Measurements from ENCODE around the gene CEMIP2.
A peak's percentile ranks its signal among the peaks of the same experiment; 100 is the strongest.

Gene CEMIP2

GRCh38 chr9:71746758-71747125, 21.6 kb downstream of the CEMIP2 start:
- DNase-seq = no peak

GRCh38 chr9:71746023-71746757, 22.1 kb downstream of the CEMIP2 start:
- DNase-seq = no peak

GRCh38 chr9:71744754-71745521, 23.4 kb downstream of the CEMIP2 start:
- DNase-seq = no peak

- no peak for DNase-seq
Observed at GRCh38 chr9:71743882-71744281, 24.4 kb downstream of the CEMIP2 start.

GRCh38 chr9:71743217-71743705, 25.1 kb downstream of the CEMIP2 start:
- no peak for DNase-seq

GRCh38 chr9:71742703-71743102, 25.6 kb downstream of the CEMIP2 start:
- no peak for DNase-seq

- no peak for DNase-seq
Observed at GRCh38 chr9:71741926-71742648, 26.2 kb downstream of the CEMIP2 start.

- no peak for DNase-seq
Observed at GRCh38 chr9:71740199-71740598, 28.1 kb downstream of the CEMIP2 start.

- DNase-seq = no peak
Observed at GRCh38 chr9:71737455-71737854, 30.9 kb downstream of the CEMIP2 start.

GRCh38 chr9:71736236-71736635, 32.1 kb downstream of the CEMIP2 start:
- DNase-seq = no peak

GRCh38 chr9:71734950-71735349, 33.4 kb downstream of the CEMIP2 start:
- no peak for DNase-seq

GRCh38 chr9:71733176-71733575, 35.1 kb downstream of the CEMIP2 start:
- DNase-seq = no peak

GRCh38 chr9:71729816-71730526, 38.3 kb downstream of the CEMIP2 start:
- DNase-seq = no peak

GRCh38 chr9:71726723-71727122, 41.6 kb downstream of the CEMIP2 start:
- no peak for DNase-seq

GRCh38 chr9:71725590-71726338, 42.5 kb downstream of the CEMIP2 start:
- peak; percentile 14 for DNase-seq

- DNase-seq = no peak
Observed at GRCh38 chr9:71721855-71722254, 46.5 kb downstream of the CEMIP2 start.

- DNase-seq = peak; percentile 28
Observed at GRCh38 chr9:71719562-71719961, 48.8 kb downstream of the CEMIP2 start.

GRCh38 chr9:71719088-71719487, 49.2 kb downstream of the CEMIP2 start:
- no peak for DNase-seq

GRCh38 chr9:71716138-71716909, 52.0 kb downstream of the CEMIP2 start:
- peak; percentile 37 for DNase-seq

GRCh38 chr9:71710856-71711255, 57.5 kb downstream of the CEMIP2 start:
- no peak for DNase-seq

- no peak for DNase-seq
Observed at GRCh38 chr9:71710201-71710600, 58.1 kb downstream of the CEMIP2 start.

All from NCI-H1694 treated with DMSO at 0.1 percent for 48 hours (cell line).